Smooth muscle cell (in vitro differentiated cells): ENCODE data around the gene JAK1. TPM values are rescaled to one million over a fixed set of nuclear protein-coding genes. Genes with fewer than 3 reads are reported as not detected.

Experiments
- DNase-seq: peaks from one replicate; lab custom pipeline; 2025; ENCODE audit not compliant: unreplicated experiment; lab: John Stamatoyannopoulos, UW
- H2AFZ ChIP-seq: fragments of 200-600 bp; sonication (generic); 2 replicates; pipeline ENCODE4 v1.6.0; 2016; ENCODE audit warnings: antibody characterized with exemption, low read depth, mild to moderate bottlenecking
- H3F3A ChIP-seq: fragments of 200-600 bp; sonication (generic); 2 replicates; pipeline ENCODE4 v1.6.0; 2017; ENCODE audit warnings: antibody characterized with exemption, low read depth
- H3K27ac ChIP-seq: fragments of 200-600 bp; sonication (generic); 2 replicates; pipeline ENCODE4 v1.5.1; 2016; ENCODE audit warnings: low read depth, mild to moderate bottlenecking
- H3K27me3 ChIP-seq: fragments of 200-600 bp; sonication (generic); 2 replicates; pipeline ENCODE4 v1.6.1; 2016; ENCODE audit warnings: low read depth, mild to moderate bottlenecking
- H3K36me3 ChIP-seq: fragments of 200-600 bp; sonication (generic); 2 replicates; pipeline ENCODE4 v1.5.1; 2016; ENCODE audit warnings: low read depth
- H3K4me1 ChIP-seq: fragments of 200-600 bp; sonication (generic); 2 replicates; pipeline ENCODE4 v1.5.1; 2016; ENCODE audit warnings: low read depth
- H3K4me2 ChIP-seq: fragments of 200-600 bp; sonication (generic); 2 replicates; pipeline ENCODE4 v1.6.0; 2016; ENCODE audit warnings: mild to moderate bottlenecking
- H3K4me3 ChIP-seq: fragments of 200-600 bp; sonication (generic); 2 replicates; pipeline ENCODE4 v1.5.1; 2016; ENCODE audit warnings: mild to moderate bottlenecking
- H3K79me2 ChIP-seq: fragments of 200-600 bp; sonication (generic); 2 replicates; pipeline ENCODE4 v1.6.0; 2016; ENCODE audit warnings: low read depth, mild to moderate bottlenecking
- H3K9ac ChIP-seq: fragments of 200-600 bp; sonication (generic); 2 replicates; pipeline ENCODE4 v1.6.0; 2016; ENCODE audit warnings: low read depth
- H3K9me3 ChIP-seq: fragments of 200-600 bp; sonication (generic); replicated peaks from 2 replicates; pipeline ENCODE4 v1.5.1; 2016; ENCODE audit warnings: low read depth
- H4K20me1 ChIP-seq: fragments of 200-600 bp; sonication (generic); 2 replicates; pipeline ENCODE4 v1.6.0; 2016; ENCODE audit warnings: low read depth
- CTCF ChIP-seq: fragments of 200-600 bp; sonication (generic); IDR thresholded peaks from 2 replicates; pipeline ENCODE4 v1.5.1; 2017; ENCODE audit warnings: borderline replicate concordance, mild to moderate bottlenecking, antibody characterized with exemption; ENCODE audit not compliant: insufficient read depth, poor library complexity, severe bottlenecking
- WGBS: methylation state at CpG from one replicate; pipeline ENCODE4 v1.1.7; 2016; ENCODE audit warnings: low lambda C conversion rate; 5-methylcytosine and 5-hydroxymethylcytosine counted together
- polyA plus RNA-seq: library from polyadenylated mRNA; unstranded; fragments of >200 nt; fragmentation: Nextera tagmentation; extraction: Ambion mirVana; gene quantifications from 2 replicates; pipeline ENCODE4 v1.2.1, GENCODE V29; 2016
- total RNA-seq: library from RNA; depleted of rRNA; stranded (reverse); fragments of >200 nt; gene quantifications from 2 replicates; pipeline ENCODE4 v1.2.3, GENCODE V29; 2014

JAK1 gene
- total and polyA plus RNA-seq, 2 experiments from 2014 or later = 44.9 to 110 TPM

DNA sequence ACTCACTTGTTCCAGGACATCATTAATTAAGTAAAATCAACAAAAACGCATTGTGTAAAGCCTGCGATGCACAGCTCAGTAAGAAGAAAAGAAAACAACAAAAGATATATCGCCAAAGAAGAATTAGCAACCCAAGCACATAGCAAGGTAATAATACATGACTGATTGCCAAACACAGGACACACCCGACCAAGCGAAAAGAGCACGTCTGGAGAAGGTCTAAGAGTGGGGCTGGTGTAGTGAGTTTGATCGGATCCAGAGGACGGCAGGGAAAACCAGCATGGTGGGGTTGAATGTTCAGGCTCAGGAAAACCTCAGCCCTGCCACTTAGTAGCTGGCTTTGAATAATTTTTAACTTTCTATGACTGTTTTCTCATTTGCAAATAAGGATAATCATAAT lies 69.8 kb downstream of the JAK1 start:
- Histone ChIP-seq H2AFZ (no peak overlapping the region), H3K4me3 (no peak overlapping the region), H3K9ac (peak overlapping the region; percentile 30), H3K79me2 (peaks cover 71% of the 10 kb centered on the region), H3K36me3 (no peaks in the 10 kb centered on the region), H3K4me1 (peaks cover 16% of the 10 kb centered on the region), H3K27ac (peak overlapping the region; percentile 89), H3K4me2 (peak overlapping the region; percentile 17), H4K20me1 (peaks cover 21% of the 10 kb centered on the region), H3K27me3 (no peaks in the 10 kb centered on the region), H3K9me3 (no peaks in the 10 kb centered on the region), H3F3A (peaks cover 13% of the 10 kb centered on the region)
- DNase-seq = no peak
- 68% methylated on average over 8 of the region's 8 CpGs for WGBS
- TF ChIP-seq CTCF = no peak

- Histone ChIP-seq H3K27me3 (no peaks in the 10 kb centered on the region), H3K4me2 (no peak overlapping the region), H3K79me2 (peaks cover 68% of the 10 kb centered on the region), H3K4me3 (no peak overlapping the region), H2AFZ (no peak overlapping the region), H3F3A (peaks cover 13% of the 10 kb centered on the region), H3K9ac (no peak overlapping the region), H3K4me1 (peaks cover 16% of the 10 kb centered on the region), H3K9me3 (no peaks in the 10 kb centered on the region), H3K27ac (peak overlapping the region; percentile 89), H4K20me1 (peaks cover 31% of the 10 kb centered on the region), H3K36me3 (no peaks in the 10 kb centered on the region)
- WGBS = 78% methylated on average over 2 of the region's 2 CpGs
- DNase-seq = no peak
- TF ChIP-seq CTCF = no peak
Observed at GRCh38 chr1:64895500-64895899, 70.8 kb downstream of the JAK1 start.

GRCh38 chr1:64894438-64895196 lies 71.7 kb downstream of the JAK1 start:
- 94% methylated on average over 16 of the region's 16 CpGs for WGBS
- no peak for DNase-seq
- no peak for TF ChIP-seq CTCF

DNA sequence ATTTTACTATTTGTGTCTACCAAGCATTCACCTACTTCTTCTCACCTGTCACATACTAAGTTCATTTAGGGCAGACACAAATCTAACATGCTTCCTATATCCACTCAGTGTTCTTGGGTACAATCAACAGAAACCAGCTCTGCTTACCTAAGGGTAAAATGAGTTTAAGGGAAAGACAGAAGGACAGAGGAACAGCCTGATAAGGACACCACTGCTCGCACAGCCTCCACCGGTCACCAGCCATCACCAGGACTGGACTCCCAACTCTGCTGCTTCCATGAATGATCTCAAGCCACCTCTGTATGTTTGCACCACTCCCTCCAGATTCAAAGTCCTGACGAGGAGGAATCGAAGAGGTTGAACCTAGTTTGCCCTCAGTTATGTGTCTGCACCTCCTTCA lies 72.4 kb downstream of the JAK1 start:
- H3F3A ChIP-seq = peaks cover 3% of the 10 kb centered on the region
- H3K9ac ChIP-seq = no peak overlapping the region
- WGBS = 97% methylated on average over 4 of the region's 4 CpGs
- peaks cover 12% of the 10 kb centered on the region for H3K4me1 ChIP-seq
- DNase-seq = no peak
- no peaks in the 10 kb centered on the region for H3K36me3 ChIP-seq
- H2AFZ ChIP-seq = no peak overlapping the region
- no peak overlapping the region for H3K4me2 ChIP-seq
- H3K9me3 ChIP-seq = no peaks in the 10 kb centered on the region
- H4K20me1 ChIP-seq = peaks cover 47% of the 10 kb centered on the region
- peaks cover 72% of the 10 kb centered on the region for H3K79me2 ChIP-seq
- no peak for TF ChIP-seq CTCF
- no peak overlapping the region for H3K4me3 ChIP-seq
- H3K27me3 ChIP-seq = no peaks in the 10 kb centered on the region
- no peak overlapping the region for H3K27ac ChIP-seq

More at GRCh38 chr1:64894438-64895196, 71.7 kb downstream of the JAK1 start:
- Histone ChIP-seq H3K4me2 (no peak overlapping the region), H3K27ac (peak overlapping the region; percentile 89), H3K9ac (no peak overlapping the region), H3F3A (peaks cover 10% of the 10 kb centered on the region), H3K27me3 (no peaks in the 10 kb centered on the region), H3K79me2 (peaks cover 70% of the 10 kb centered on the region), H3K4me1 (peaks cover 16% of the 10 kb centered on the region), H3K4me3 (no peak overlapping the region), H3K9me3 (no peaks in the 10 kb centered on the region), H2AFZ (no peak overlapping the region), H3K36me3 (no peaks in the 10 kb centered on the region), H4K20me1 (peaks cover 40% of the 10 kb centered on the region)
